G401.6 (cell line): ENCODE results near the gene NXNL1.
"Not testable (repeated sequence)": the region's sequence is repeated elsewhere in the genome, so short reads cannot be mapped to it uniquely, and the experiment has no call there.

Experiments used
- FAIRE-seq: peaks from 2 replicates; lab custom pipeline; 2012; peaks lifted over from hg19 to GRCh38; lab: Jason Lieb, UNC

NXNL1 gene

GRCh38 chr19:17460372-17461230, at the start of gene NXNL1:
Gene NXNL1, minus strand, starts transcription at chr19:17460926. Its CDS starts 57 bp downstream, at chr19:17460869.
- no peak for FAIRE-seq

- not testable (repeated sequence) for FAIRE-seq
Measured at GRCh38 chr19:17508558-17508933, 47.8 kb upstream of the NXNL1 start.

GRCh38 chr19:17506745-17507144, 46.0 kb upstream of the NXNL1 start:
- FAIRE-seq = no peak

- no peak for FAIRE-seq
Measured at GRCh38 chr19:17505223-17505622, 44.5 kb upstream of the NXNL1 start.

GRCh38 chr19:17504456-17504855, 43.7 kb upstream of the NXNL1 start:
- no peak for FAIRE-seq

GRCh38 chr19:17504030-17504429, 43.3 kb upstream of the NXNL1 start:
- FAIRE-seq = no peak

GRCh38 chr19:17503240-17503639, 42.5 kb upstream of the NXNL1 start:
- FAIRE-seq = no peak

GRCh38 chr19:17500447-17501198, 39.9 kb upstream of the NXNL1 start:
- no peak for FAIRE-seq

GRCh38 chr19:17499648-17500446, 39.1 kb upstream of the NXNL1 start:
- no peak for FAIRE-seq

GRCh38 chr19:17499025-17499424, 38.3 kb upstream of the NXNL1 start:
- not testable (repeated sequence) for FAIRE-seq

GRCh38 chr19:17497149-17497798, 36.5 kb upstream of the NXNL1 start:
- FAIRE-seq = no peak

- FAIRE-seq = no peak
Measured at GRCh38 chr19:17496337-17496997, 35.7 kb upstream of the NXNL1 start.

- no peak for FAIRE-seq
Measured at GRCh38 chr19:17495639-17496296, 35.0 kb upstream of the NXNL1 start.

GRCh38 chr19:17491287-17491686, 30.6 kb upstream of the NXNL1 start:
- no peak for FAIRE-seq

- FAIRE-seq = no peak
Measured at GRCh38 chr19:17490411-17490810, 29.7 kb upstream of the NXNL1 start.

- FAIRE-seq = no peak
Measured at GRCh38 chr19:17489392-17490030, 28.8 kb upstream of the NXNL1 start.

- FAIRE-seq = no peak
Measured at GRCh38 chr19:17488593-17489391, 28.1 kb upstream of the NXNL1 start.

- no peak for FAIRE-seq
Measured at GRCh38 chr19:17487284-17488121, 26.8 kb upstream of the NXNL1 start.
